HepG2 (cell line): ENCODE data around the gene SLC6A12. TPM values are rescaled to one million over a fixed set of nuclear protein-coding genes. Genes with fewer than 3 reads are reported as not detected.

Experiments
- ATAC-seq: fragments of 200-7000 bp; cut with Tn5 transposase; 3 replicates; pipeline ENCODE4 v1.9.1; 2020; ENCODE audit warnings: mild to moderate bottlenecking, moderate library complexity
- BruUV-seq: library from RNA; stranded (reverse); fragments of 400-500 nt; replicated peaks from 2 replicates; lab custom pipeline; 2021; lab: Mats Ljungman, UMichigan
- CTCF ChIA-PET: fragments of 300-600 bp; formaldehyde crosslinking; extraction: SDS; loops from one replicate; lab custom pipeline; 2021; ENCODE audit warnings: low total read pairs, inconsistent platforms, low intra/inter-chr PET ratio; lab: Yijun Ruan, JAX
- POLR2A ChIA-PET: fragments of 350-600 bp; sonication (Branson Sonifier 250); formaldehyde crosslinking; loops from one replicate; lab custom pipeline; 2020; ENCODE audit warnings: antibody characterized with exemption, inconsistent platforms; lab: Yijun Ruan, JAX
- DNase-seq: peaks from one replicate; pipeline ENCODE4 v3.0.0-alpha.2; 2015; ENCODE audit warnings: low spot score
- FAIRE-seq: peaks from 3 replicates; lab custom pipeline; 2011; peaks lifted over from hg19 to GRCh38; lab: Jason Lieb, UNC
- H2AFZ ChIP-seq: one replicate; pipeline ENCODE4 v1.6.1; 2011; ENCODE audit warnings: low read length, inconsistent platforms
- H3K27ac ChIP-seq: fragments of 300-600 bp; 3 replicates; pipeline ENCODE4 v1.8.0; 2011; ENCODE audit warnings: mixed run types, mild to moderate bottlenecking, mixed read lengths, low read length, inconsistent platforms; ENCODE audit not compliant: insufficient read depth; ENCODE audit errors: extremely low read length
- H3K27me3 ChIP-seq, 2 experiments: fragments of 200-600 bp in 1 of 2; 2 replicates in 1 of 2; 3 replicates in 1 of 2; pipeline versions ENCODE4 v1.6.0 to v1.8.0; 2011; ENCODE audit warnings: low read length in 2 of 2, mild to moderate bottlenecking in 2 of 2, moderate library complexity in 2 of 2, inconsistent platforms in 1 of 2; ENCODE audit not compliant: insufficient read depth in 2 of 2, control insufficient read depth in 1 of 2
- H3K36me3 ChIP-seq, 2 experiments: fragments of 200-600 bp in 1 of 2; replicated peaks in 1 of 2; 2 replicates in 1 of 2; 3 replicates in 1 of 2; pipeline versions ENCODE4 v1.5.1 to v1.8.0; 2011; ENCODE audit warnings: low read length in 2 of 2, inconsistent platforms in 1 of 2; ENCODE audit not compliant: insufficient read depth in 2 of 2, control insufficient read depth in 1 of 2
- H3K4me1 ChIP-seq: 2 replicates; pipeline ENCODE4 v1.5.1; 2012; ENCODE audit warnings: low read length, inconsistent platforms; ENCODE audit not compliant: insufficient read depth
- H3K4me2 ChIP-seq: 2 replicates; pipeline ENCODE4 v1.6.0; 2011; ENCODE audit warnings: low read depth, low read length, inconsistent platforms
- H3K4me3 ChIP-seq, 3 experiments: fragments of 200-600 bp in 1 of 3; sonication (generic), shearing (Covaris generic) in 1 of 3; replicated peaks in 1 of 3; 2 replicates each; pipeline ENCODE4 v1.5.1; 2011 to 2016; ENCODE audit warnings: low read length in 3 of 3, inconsistent platforms in 2 of 3, low read depth in 2 of 3, mild to moderate bottlenecking in 2 of 3, control low read depth in 1 of 3, mixed read lengths in 1 of 3; ENCODE audit not compliant: insufficient read depth in 1 of 3
- H3K79me2 ChIP-seq: one replicate; pipeline ENCODE4 v1.6.1; 2011; ENCODE audit warnings: low read length, inconsistent platforms; ENCODE audit not compliant: insufficient read depth
- H3K9ac ChIP-seq: 2 replicates; pipeline ENCODE4 v1.6.0; 2011; ENCODE audit warnings: mild to moderate bottlenecking, low read depth, low read length, inconsistent platforms; ENCODE audit not compliant: insufficient read depth
- H3K9me3 ChIP-seq: 2 replicates; pipeline ENCODE4 v1.5.1; 2012; ENCODE audit warnings: mild to moderate bottlenecking, low read length
- H4K20me1 ChIP-seq: 2 replicates; pipeline ENCODE4 v1.6.0; 2011; ENCODE audit warnings: inconsistent platforms, mild to moderate bottlenecking, low read length, moderate library complexity; ENCODE audit not compliant: insufficient read depth
- ASH2L ChIP-seq: fragments of 300-600, 200-600 bp; sonication (generic); IDR thresholded peaks from 2 replicates; pipeline ENCODE4 v1.7.0; 2017; ENCODE audit warnings: low read depth, mild to moderate bottlenecking, moderate library complexity, mixed read lengths, low read length; ENCODE audit not compliant: insufficient read length
- CBX2 ChIP-seq, 2 experiments: fragments of 200-600 bp in 1 of 2; sonication (generic); formaldehyde crosslinking in 1 of 2; IDR thresholded peaks; 2 replicates each; pipeline versions ENCODE4 v1.7.0 to v1.8.1; 2018 to 2022; ENCODE audit warnings: low read depth in 2 of 2, low read length in 1 of 2, mild to moderate bottlenecking in 1 of 2, missing genetic modification reagents in 1 of 2
- CCDC6 ChIP-seq: sonication (generic); formaldehyde crosslinking; IDR thresholded peaks from 2 replicates; pipeline ENCODE4 v1.8.1; 2022; ENCODE audit warnings: mild to moderate bottlenecking, missing genetic modification reagents, moderate library complexity
- FLYWCH1 ChIP-seq: sonication (generic); formaldehyde crosslinking; IDR thresholded peaks from 2 replicates; pipeline ENCODE4 v1.8.1; 2023; ENCODE audit warnings: mild to moderate bottlenecking, missing genetic modification reagents
- GABPB1 ChIP-seq: IDR thresholded peaks from 2 replicates; pipeline ENCODE4 v1.6.1; 2016; ENCODE audit warnings: mild to moderate bottlenecking, missing genetic modification reagents, moderate library complexity, missing compliant biosample characterization
- MBNL3 ChIP-seq: fragments of 250-450 bp; sonication (Bioruptor Pico); conservative IDR thresholded peaks from 2 replicates; pipeline ENCODE4 v1.8.0; 2022; ENCODE audit warnings: mild to moderate bottlenecking, inconsistent platforms
- MIER2 ChIP-seq: IDR thresholded peaks from 2 replicates; pipeline ENCODE4 v1.6.1; 2016; ENCODE audit warnings: missing biosample characterization, missing genetic modification reagents
- NR2F1 ChIP-seq, 2 experiments: fragments of 450-650 bp in 1 of 2; formaldehyde crosslinking in 1 of 2; IDR thresholded peaks; 2 replicates each; pipeline versions ENCODE4 v1.5.0 to v1.6.1; 2016 to 2020; ENCODE audit warnings: mild to moderate bottlenecking in 1 of 2, missing compliant biosample characterization in 1 of 2, missing genetic modification reagents in 1 of 2, moderate library complexity in 1 of 2
- PRMT3 ChIP-seq: sonication (generic); formaldehyde crosslinking; IDR thresholded peaks from 2 replicates; pipeline ENCODE4 v1.8.1; 2022; ENCODE audit warnings: low read depth, mild to moderate bottlenecking, moderate library complexity, missing genetic modification reagents, borderline replicate concordance
- SMAD3 ChIP-seq: sonication (generic); formaldehyde crosslinking; IDR thresholded peaks from 2 replicates; pipeline ENCODE4 v1.4.0; 2020; ENCODE audit warnings: missing genetic modification reagents
- SRY ChIP-seq: sonication (generic); formaldehyde crosslinking; IDR thresholded peaks from 2 replicates; pipeline ENCODE4 v1.8.0; 2022; ENCODE audit warnings: mild to moderate bottlenecking, missing genetic modification reagents
- SSRP1 ChIP-seq: IDR thresholded peaks from 2 replicates; pipeline ENCODE4 v1.6.1; 2016; ENCODE audit warnings: control low read depth
- ZBTB3 ChIP-seq: sonication (generic); formaldehyde crosslinking; IDR thresholded peaks from 2 replicates; pipeline ENCODE4 v1.4.0; 2020; ENCODE audit warnings: low read depth, mild to moderate bottlenecking, moderate library complexity, missing genetic modification reagents, borderline replicate concordance
- ZBTB7A ChIP-seq: sonication (generic); formaldehyde crosslinking; IDR thresholded peaks from 2 replicates; pipeline ENCODE4 v1.8.0; 2022; ENCODE audit warnings: mild to moderate bottlenecking, missing genetic modification reagents
- ZMYM2 ChIP-seq: sonication (generic); formaldehyde crosslinking; IDR thresholded peaks from 2 replicates; pipeline ENCODE4 v1.8.0; 2022; ENCODE audit warnings: mild to moderate bottlenecking, missing genetic modification reagents
- ZNF121 ChIP-seq: sonication (generic); formaldehyde crosslinking; IDR thresholded peaks from 2 replicates; pipeline ENCODE4 v1.5.0; 2020; ENCODE audit warnings: mild to moderate bottlenecking, missing genetic modification reagents
- ZNF160 ChIP-seq: sonication (generic); formaldehyde crosslinking; IDR thresholded peaks from 2 replicates; pipeline ENCODE4 v1.8.0; 2022; ENCODE audit warnings: mild to moderate bottlenecking, inconsistent platforms, missing genetic modification reagents
- ZNF775 ChIP-seq: sonication (generic); formaldehyde crosslinking; IDR thresholded peaks from 2 replicates; pipeline ENCODE4 v1.4.0; 2020; ENCODE audit warnings: missing genetic modification reagents, mild to moderate bottlenecking, moderate library complexity, borderline replicate concordance
- ZNF883 ChIP-seq: sonication (generic); formaldehyde crosslinking; IDR thresholded peaks from 2 replicates; pipeline ENCODE4 v1.5.1; 2020; ENCODE audit warnings: mild to moderate bottlenecking, missing genetic modification reagents; ENCODE audit errors: not compliant biosample characterization
- ZSCAN20 ChIP-seq: sonication (generic); formaldehyde crosslinking; IDR thresholded peaks from 2 replicates; pipeline ENCODE4 v1.4.0; 2020; ENCODE audit warnings: missing genetic modification reagents, mild to moderate bottlenecking, borderline replicate concordance
- ZZZ3 ChIP-seq: sonication (generic); formaldehyde crosslinking; IDR thresholded peaks from 2 replicates; pipeline ENCODE4 v1.4.0; 2020; ENCODE audit warnings: missing genetic modification reagents, mild to moderate bottlenecking, borderline replicate concordance
- WGBS: methylation state at CpG from one replicate; pipeline ENCODE4 v1.1.6; 2017; ENCODE audit warnings: low lambda C conversion rate; 5-methylcytosine and 5-hydroxymethylcytosine counted together
- in situ Hi-C: cut with HindIII; loops from 2 replicates; pipeline ENCODE4 v1.10.0; 2017; ENCODE audit warnings: low pct_unique_long_range_greater_than_20kb; ENCODE audit not compliant: extremely low pct_ligation_motif_present
- intact Hi-C: fragments of 100-400 bp; cut with micrococcal nuclease; formaldehyde crosslinking; loops from one replicate; pipeline ENCODE4 v1.10.0; 2022; ENCODE audit not compliant: unreplicated experiment
- polyA plus RNA-seq, 8 experiments: library from polyadenylated mRNA; depleted of rRNA in 3 of 8; stranded (reverse) in 7 of 8; unstranded in 1 of 8; fragments of >200 nt; fragmentation: Illumina TruSeq in 4 of 8; extraction: Trizol in 4 of 8; gene quantifications; 2 replicates each; pipeline versions ENCODE4 v1.2.1 to v1.2.3, GENCODE V29; 2011 to 2016; ENCODE audit warnings: low read depth in 4 of 8, missing spikeins in 1 of 8, mixed read lengths in 1 of 8; ENCODE audit not compliant: insufficient read depth in 1 of 8
- total RNA-seq, 5 experiments: library from RNA; depleted of rRNA; stranded (reverse); fragments of >200 nt; fragmentation: Illumina TruSeq; extraction: Trizol; gene quantifications; 2 replicates each; pipeline ENCODE4 v1.2.3, GENCODE V29; 2016; ENCODE audit warnings: low read depth in 1 of 5
- TF ChIP-seq, protein P1 (sequence below): sonication (generic); formaldehyde crosslinking; IDR thresholded peaks from 2 replicates; pipeline ENCODE4 v1.8.1; 2023; ENCODE audit warnings: mild to moderate bottlenecking, missing genetic modification reagents, borderline replicate concordance
- TF ChIP-seq, protein P2 (sequence below): sonication (generic); formaldehyde crosslinking; IDR thresholded peaks from 2 replicates; pipeline ENCODE4 v1.9.0; 2021; ENCODE audit warnings: missing genetic modification reagents, mild to moderate bottlenecking, borderline replicate concordance
- TF ChIP-seq, protein P3 (sequence below): sonication (generic); formaldehyde crosslinking; IDR thresholded peaks from 2 replicates; pipeline ENCODE4 v1.8.0; 2022; ENCODE audit warnings: low read depth, missing genetic modification reagents

SLC6A12 gene
- total and polyA plus RNA-seq, 2 of the 13 experiments (the other 11 are each of a cell fraction or from before 2014, with no cell fraction given), result 3.7 to 18.8 TPM

DNA sequence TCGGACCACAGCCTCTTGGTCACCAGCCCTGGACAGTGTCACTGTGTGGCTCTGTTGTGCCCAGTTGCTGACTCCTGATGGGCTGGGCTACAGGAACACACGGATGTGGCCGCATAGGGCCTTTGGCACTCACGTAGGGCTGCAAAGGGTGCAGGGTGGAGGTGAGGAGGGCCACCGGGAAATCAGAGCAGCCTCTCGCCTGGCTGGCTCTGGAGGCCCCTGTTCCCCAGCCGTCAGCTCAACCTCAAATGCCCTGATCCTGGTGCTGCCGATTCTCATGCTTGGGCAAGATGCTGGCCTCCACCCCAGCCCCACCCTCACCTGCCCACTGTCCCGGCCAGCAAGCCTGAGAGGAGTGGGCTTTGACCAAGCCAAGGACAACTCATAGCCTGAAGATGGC lies 59.0 kb downstream of the SLC6A12 start (continued):
- TF ChIP-seq ZNF160 (CRISPR knock-in tag), result no peak
- no peak for TF ChIP-seq MBNL3 (CRISPR knock-in tag)
- no peak for TF ChIP-seq ZNF883 (CRISPR knock-in tag)
- TF ChIP-seq, protein P1, sequence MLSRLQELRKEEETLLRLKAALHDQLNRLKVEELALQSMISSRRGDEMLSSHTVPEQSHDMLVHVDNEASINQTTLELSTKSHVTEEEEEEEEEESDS (CRISPR knock-in tag), result no peak
- no peak for TF ChIP-seq FLYWCH1 (CRISPR knock-in tag)
- TF ChIP-seq ZSCAN20 (CRISPR knock-in tag), result no peak
- TF ChIP-seq ZBTB3, result no peak
- no peak for TF ChIP-seq GABPB1 (CRISPR knock-in tag)
- no peak for TF ChIP-seq SMAD3 (CRISPR knock-in tag)
- TF ChIP-seq ZBTB7A, result no peak
- TF ChIP-seq ZNF121 (CRISPR knock-in tag), result no peak
- TF ChIP-seq SRY, result no peak
- TF ChIP-seq PRMT3 (CRISPR knock-in tag), result no peak
- TF ChIP-seq, all 625 proteins: peak for 0

DNA sequence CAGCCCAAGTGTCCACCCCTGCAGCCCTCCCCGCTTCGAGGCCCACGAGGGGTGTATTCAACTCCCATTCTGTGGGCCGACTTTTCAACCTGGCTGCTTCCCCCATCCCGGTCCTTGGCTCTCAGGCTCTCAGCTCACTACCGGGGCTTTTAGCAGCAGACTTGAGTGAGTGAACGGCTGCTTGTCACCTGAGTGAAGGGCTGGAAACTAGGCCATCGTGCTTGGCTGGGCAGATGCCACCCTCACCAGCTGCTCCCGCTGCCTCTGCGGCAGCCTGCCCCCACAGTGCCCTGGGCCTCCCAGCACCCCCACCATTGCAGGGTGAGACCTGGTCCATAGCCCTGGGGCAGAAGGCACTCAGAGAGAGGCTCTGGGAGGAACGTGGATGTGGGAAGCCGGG lies 59.9 kb downstream of the SLC6A12 start:
- Histone ChIP-seq H3K36me3 (no peaks in the 10 kb centered on the region), H3K79me2 (no peaks in the 10 kb centered on the region), H2AFZ (no peak overlapping the region), H3K4me2 (no peak overlapping the region), H3K9ac (no peak overlapping the region), H3K4me3 (no peak overlapping the region), H3K27ac (no peak overlapping the region), H3K27me3 (peaks cover 9 to 41% of the 10 kb centered on the region in 2 experiments; a peak in 4 of 5 replicates), H3K9me3 (no peaks in the 10 kb centered on the region), H3K4me1 (peaks cover 11% of the 10 kb centered on the region), H4K20me1 (no peaks in the 10 kb centered on the region)
- ChIA-PET POLR2A (no interaction called here), CTCF (no interaction called here)
- ATAC-seq, result no peak
- in situ Hi-C loops, result no loop called here
- no peak for FAIRE-seq
- intact Hi-C loops, result no loop called here
- 29% methylated on average over 9 of the region's 12 CpGs for WGBS
- DNase-seq, result no peak
- BruUV-seq, result no TSS peak
- no peak for TF ChIP-seq ZNF775 (CRISPR knock-in tag)
- TF ChIP-seq ASH2L, result no peak
- TF ChIP-seq ZZZ3 (CRISPR knock-in tag), result no peak
- TF ChIP-seq, protein P2, sequence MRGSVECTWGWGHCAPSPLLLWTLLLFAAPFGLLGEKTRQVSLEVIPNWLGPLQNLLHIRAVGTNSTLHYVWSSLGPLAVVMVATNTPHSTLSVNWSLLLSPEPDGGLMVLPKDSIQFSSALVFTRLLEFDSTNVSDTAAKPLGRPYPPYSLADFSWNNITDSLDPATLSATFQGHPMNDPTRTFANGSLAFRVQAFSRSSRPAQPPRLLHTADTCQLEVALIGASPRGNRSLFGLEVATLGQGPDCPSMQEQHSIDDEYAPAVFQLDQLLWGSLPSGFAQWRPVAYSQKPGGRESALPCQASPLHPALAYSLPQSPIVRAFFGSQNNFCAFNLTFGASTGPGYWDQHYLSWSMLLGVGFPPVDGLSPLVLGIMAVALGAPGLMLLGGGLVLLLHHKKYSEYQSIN (CRISPR knock-in tag), result no peak
- TF ChIP-seq MIER2, result no peak
- TF ChIP-seq NR2F1 (CRISPR knock-in tag; IDR thresholded peaks at IDR 0.05), result no peak
- no peak for TF ChIP-seq CCDC6
- TF ChIP-seq, protein P3, sequence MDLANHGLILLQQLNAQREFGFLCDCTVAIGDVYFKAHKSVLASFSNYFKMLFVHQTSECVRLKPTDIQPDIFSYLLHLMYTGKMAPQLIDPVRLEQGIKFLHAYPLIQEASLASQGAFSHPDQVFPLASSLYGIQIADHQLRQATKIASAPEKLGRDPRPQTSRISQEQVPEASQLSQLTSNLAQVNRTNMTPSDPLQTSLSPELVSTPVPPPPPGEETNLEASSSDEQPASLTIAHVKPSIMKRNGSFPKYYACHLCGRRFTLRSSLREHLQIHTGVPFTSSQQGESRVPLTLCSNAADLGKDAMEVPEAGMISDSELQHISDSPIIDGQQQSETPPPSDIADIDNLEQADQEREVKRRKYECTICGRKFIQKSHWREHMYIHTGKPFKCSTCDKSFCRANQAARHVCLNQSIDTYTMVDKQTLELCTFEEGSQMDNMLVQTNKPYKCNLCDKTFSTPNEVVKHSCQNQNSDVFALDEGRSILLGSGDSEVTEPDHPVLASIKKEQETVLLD (CRISPR knock-in tag), result no peak
- TF ChIP-seq SSRP1 (CRISPR knock-in tag), result no peak
- no peak for TF ChIP-seq CBX2 (IDR thresholded peaks at IDR 0.05; ENCODE audit: low read depth, low read length)
- no peak for TF ChIP-seq CBX2 (CRISPR knock-in tag; IDR thresholded peaks at IDR 0.05; ENCODE audit: low read depth)
- TF ChIP-seq ZMYM2 (CRISPR knock-in tag), result no peak
